Measurements from ENCODE around the gene ZNF775.

The ZNF775 gene

GRCh38 chr7:150430465-150431085 is 51.4 kb downstream of the ZNF775 start:
- TF ChIP-seq POLR2AphosphoS5 (IDR thresholded peaks at IDR 0.05; ENCODE audit: low read depth) (no peak), SPI1 (IDR thresholded peaks at IDR 0.05; ENCODE audit: borderline replicate concordance, low read depth) (no peak), CTCF (IDR thresholded peaks at IDR 0.05; ENCODE audit: insufficient read depth, low read length) (no peak), REST (IDR thresholded peaks at IDR 0.05; ENCODE audit: insufficient replicate concordance, low read depth) (no peak), GABPA (IDR thresholded peaks at IDR 0.05; ENCODE audit: low read depth) (no peak)
- H3K4me3 ChIP-seq (replicated peaks; ENCODE audit: insufficient read depth, low read length), result no peak overlapping the region
- H3K27me3 ChIP-seq (ENCODE audit: insufficient read depth, poor library complexity, severe bottlenecking), result no peaks in the 10 kb centered on the region
- DNase-seq (ENCODE audit: low read depth in 1 of 2, low spot score in 1 of 2), result no peak
- H3K27ac ChIP-seq (replicated peaks), result no peak overlapping the region

- no peak overlapping the region for H3K4me3 ChIP-seq (replicated peaks; ENCODE audit: insufficient read depth, low read length)
- no peak for TF ChIP-seq GABPA (IDR thresholded peaks at IDR 0.05; ENCODE audit: low read depth)
- no peak for TF ChIP-seq SPI1 (IDR thresholded peaks at IDR 0.05; ENCODE audit: borderline replicate concordance, low read depth)
- TF ChIP-seq CTCF (IDR thresholded peaks at IDR 0.05; ENCODE audit: insufficient read depth, low read length), result no peak
- TF ChIP-seq REST (IDR thresholded peaks at IDR 0.05; ENCODE audit: insufficient replicate concordance, low read depth), result no peak
- no peak for TF ChIP-seq POLR2AphosphoS5 (IDR thresholded peaks at IDR 0.05; ENCODE audit: low read depth)
- H3K27me3 ChIP-seq (ENCODE audit: insufficient read depth, poor library complexity, severe bottlenecking), result no peaks in the 10 kb centered on the region
- H3K27ac ChIP-seq (replicated peaks), result no peak overlapping the region
- no peak for DNase-seq (ENCODE audit: low read depth in 1 of 2, low spot score in 1 of 2)
Measured at GRCh38 chr7:150431839-150432658, 52.9 kb downstream of the ZNF775 start.

GRCh38 chr7:150432915-150433892 is 54.1 kb downstream of the ZNF775 start:
- no peak overlapping the region for H3K27ac ChIP-seq (replicated peaks)
- no peak overlapping the region for H3K4me3 ChIP-seq (replicated peaks; ENCODE audit: insufficient read depth, low read length)
- no peaks in the 10 kb centered on the region for H3K27me3 ChIP-seq (ENCODE audit: insufficient read depth, poor library complexity, severe bottlenecking)
- TF ChIP-seq GABPA (IDR thresholded peaks at IDR 0.05; ENCODE audit: low read depth), result no peak
- TF ChIP-seq POLR2AphosphoS5 (IDR thresholded peaks at IDR 0.05; ENCODE audit: low read depth), result no peak
- no peak for TF ChIP-seq CTCF (IDR thresholded peaks at IDR 0.05; ENCODE audit: insufficient read depth, low read length)
- TF ChIP-seq SPI1 (IDR thresholded peaks at IDR 0.05; ENCODE audit: borderline replicate concordance, low read depth), result no peak
- no peak for TF ChIP-seq REST (IDR thresholded peaks at IDR 0.05; ENCODE audit: insufficient replicate concordance, low read depth)
- DNase-seq (ENCODE audit: low read depth in 1 of 2, low spot score in 1 of 2), result no peak

Measured in HL-60 (cell line).